SKM-1 (cell line): Measurements from ENCODE around the gene GLS.
A peak's percentile ranks its signal among the peaks of the same experiment; 100 is the strongest.
"Not testable (repeated sequence)": the region's sequence is repeated elsewhere in the genome, so short reads cannot be mapped to it uniquely, and the experiment has no call there.

Source experiments
- DNase-seq: peaks from one replicate; lab custom pipeline; 2025; ENCODE audit not compliant: unreplicated experiment; lab: John Stamatoyannopoulos, UW

The GLS gene

DNA sequence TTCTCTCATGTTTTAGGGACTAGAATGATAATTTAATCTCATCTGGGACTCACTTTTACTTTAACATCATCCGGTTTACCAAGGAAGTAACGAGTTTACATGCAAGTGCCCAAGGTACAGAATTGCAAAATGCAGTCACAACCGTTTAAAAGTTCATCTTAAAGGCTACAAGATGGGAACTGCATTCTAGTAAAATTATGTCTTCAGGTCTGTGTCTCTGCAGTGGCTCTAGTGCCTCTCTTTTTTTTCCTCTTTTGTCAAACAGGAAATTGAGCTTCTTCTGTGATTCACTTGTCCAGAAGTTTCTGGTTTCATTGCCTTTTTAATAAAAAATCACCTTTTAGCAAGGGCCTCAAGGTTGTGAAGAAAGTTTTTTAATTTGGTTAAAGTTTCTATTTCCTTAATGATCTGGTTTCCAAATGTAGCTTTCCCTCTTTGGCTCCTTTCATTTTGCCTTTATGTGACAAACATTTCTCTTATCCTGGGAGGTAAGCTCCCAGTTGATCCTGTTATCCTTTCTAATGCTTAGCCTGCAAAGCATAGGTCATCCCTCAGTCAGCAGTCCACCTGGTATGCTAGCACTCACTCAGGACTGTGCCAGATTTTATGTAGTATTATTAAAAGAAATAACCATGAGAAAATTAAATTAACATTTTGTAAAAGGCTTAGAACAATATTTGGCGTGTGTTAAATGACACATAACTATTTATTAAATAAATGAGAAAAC lies 2.4 kb downstream of the GLS start:
- peak; percentile 39 for DNase-seq

- DNase-seq, result not testable (repeated sequence)
Measured at GRCh38 chr2:190885844-190886243, 5.2 kb downstream of the GLS start.

DNA sequence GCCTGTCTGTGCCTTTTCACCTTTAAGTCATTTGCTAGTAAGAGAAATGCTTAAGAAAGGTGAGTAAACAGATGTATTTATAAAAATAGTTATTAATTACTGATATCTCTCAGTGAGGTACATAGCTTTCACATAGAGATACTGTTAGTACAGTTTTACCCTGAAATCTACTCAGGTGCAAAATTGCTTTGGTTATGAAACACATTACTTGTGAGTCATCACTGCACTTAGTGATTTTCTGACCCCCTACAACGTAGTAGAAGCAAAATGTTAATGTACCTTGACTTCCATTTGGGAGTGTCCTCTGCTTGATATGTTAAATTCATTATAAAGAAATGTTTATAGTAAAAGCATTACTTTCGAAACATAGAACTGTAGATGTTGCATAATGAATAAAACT lies 6.5 kb downstream of the GLS start:
- no peak for DNase-seq

DNA sequence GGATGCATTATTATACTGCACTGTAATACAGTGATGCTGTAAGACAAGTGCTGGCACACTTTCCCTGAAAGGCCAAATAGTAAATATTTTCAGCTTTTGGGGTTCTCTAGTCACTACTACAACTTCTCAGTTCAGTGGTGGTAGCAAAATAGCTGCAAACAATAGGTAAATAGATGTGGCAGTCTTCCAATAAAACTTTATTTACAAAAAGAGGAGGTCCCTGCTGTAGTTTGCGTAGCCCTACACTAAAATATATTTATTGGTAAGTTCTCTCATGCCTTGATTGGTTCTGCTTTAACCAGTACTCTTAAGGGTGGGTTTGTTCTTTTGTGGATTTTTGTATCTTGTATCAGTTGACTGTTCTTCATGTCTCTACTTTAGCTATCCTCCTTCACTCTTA lies 7.8 kb downstream of the GLS start:
- DNase-seq, result no peak

GRCh38 chr2:190889175-190889943 lies 8.7 kb downstream of the GLS start:
- DNase-seq, result no peak

DNA sequence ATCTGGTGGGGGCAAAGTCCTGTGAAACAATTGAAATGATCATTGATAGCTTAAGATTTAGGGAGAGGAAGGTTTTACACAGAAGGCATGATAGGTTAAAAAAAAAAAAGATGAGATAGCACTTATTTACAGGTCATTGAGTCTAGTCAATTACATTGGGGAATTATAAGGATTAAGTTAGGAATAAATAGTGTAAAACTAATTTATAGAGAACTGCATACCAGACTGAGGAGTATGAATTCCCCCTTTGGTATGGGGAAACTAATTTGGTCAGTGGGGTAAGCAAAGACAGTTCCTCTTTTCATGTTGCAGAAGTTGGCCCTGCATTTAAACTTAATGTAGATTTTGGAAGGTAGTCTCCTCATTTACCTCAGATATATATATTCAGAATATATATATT lies 10.8 kb downstream of the GLS start:
- peak; percentile 73 for DNase-seq

DNA sequence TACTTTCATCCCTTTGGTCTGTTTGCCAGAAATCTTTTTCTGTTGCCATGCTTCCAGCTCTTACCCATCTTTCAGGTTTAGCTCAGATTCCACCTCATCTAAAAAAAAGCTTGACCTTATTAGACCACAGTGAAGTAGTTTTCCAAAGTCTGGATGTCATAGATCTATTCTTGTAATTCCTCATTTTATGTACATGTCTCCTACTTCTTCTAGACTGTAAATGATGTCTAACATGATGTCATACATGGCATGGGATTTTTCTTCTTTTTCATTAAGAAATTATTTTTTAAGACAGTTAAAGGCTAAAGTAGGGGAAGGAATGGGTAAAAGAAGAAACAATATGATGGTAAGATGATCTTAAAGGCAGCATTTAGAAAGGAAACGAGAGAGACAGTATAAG lies 11.3 kb downstream of the GLS start:
- no peak for DNase-seq

DNA sequence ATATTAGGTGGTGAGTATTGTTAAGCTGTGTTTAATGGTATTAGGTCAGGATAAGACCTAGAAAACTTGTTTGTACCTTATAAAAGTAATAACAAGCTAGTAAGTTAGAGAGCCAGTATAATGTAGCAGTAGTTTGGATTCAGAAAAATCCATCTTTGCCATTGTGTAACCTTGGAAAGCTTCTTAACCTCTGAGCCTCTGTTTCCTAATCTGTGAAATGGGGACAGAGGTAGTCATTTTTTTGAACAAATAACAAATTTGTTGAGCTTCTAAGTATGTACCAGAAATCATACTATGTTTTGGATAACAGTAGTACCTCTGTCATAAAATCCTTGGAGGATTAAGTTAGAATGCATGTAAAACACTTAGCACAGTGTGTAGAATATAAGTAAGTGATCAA lies 12.5 kb downstream of the GLS start:
- DNase-seq, result no peak

DNA sequence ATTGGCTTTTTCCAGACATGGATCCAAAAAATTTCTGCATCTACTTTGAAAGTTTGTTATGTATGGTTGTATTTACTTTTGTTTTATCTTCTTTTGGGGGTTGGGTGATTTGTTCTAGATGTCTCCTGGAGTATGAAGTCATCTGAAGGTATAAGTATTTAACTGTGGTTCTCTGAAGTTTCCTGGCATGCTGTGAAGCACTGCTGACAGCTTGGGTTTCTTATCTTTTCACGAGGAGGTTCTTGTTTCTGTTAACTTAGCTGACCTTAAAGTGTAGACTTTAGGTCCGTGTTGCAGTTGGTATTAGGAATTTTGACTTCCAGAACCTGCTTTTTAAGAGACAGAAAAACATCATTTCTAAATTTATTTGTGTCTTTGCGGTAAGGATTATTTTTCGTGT lies 15.9 kb downstream of the GLS start:
- no peak for DNase-seq

- DNase-seq, result no peak
Measured at GRCh38 chr2:190903693-190904450, 23.3 kb downstream of the GLS start.

DNA sequence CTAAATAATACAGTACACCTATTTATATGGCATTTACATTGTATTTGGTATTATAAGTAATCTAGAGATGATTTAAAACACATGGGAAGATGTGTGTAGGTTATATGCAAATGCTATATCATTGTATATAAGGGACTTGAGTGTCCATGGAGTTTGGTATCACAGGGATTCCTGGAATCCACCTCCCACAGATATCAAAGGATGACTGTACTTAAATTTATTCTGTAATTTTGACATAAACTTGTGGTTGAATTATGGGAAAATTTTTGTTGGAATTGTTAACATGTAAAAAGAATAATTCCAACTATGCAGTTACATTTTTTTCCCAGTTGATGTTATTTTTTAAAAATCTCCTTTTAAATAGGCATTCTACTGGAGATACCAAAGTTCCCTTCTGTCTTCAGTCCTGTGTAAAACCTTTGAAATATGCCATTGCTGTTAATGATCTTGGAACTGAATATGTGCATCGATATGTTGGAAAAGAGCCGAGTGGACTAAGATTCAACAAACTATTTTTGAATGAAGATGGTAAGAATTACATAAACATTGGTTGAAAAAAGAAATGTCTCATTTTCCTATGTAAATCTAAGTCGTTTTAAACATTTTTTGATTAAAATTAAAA lies 24.1 kb downstream of the GLS start:
- no peak for DNase-seq

DNA sequence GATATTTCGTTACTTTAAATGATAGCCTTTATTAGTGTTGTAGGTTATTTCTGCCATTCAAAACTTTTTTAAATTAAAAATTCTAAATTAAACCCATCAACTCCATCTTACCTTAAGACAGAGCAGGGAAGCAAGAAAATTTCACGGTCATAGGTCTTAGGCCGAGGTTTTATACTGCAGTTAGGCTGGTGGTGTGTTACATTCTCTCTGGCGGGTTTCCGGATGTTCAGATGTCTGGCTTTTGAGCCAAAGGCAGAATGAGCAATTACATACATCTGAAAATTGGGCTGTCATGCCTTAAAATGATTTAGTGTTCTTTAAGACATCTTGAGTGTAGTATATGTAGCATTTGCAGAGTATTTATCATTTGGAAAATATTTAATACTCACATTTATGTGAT lies 27.9 kb downstream of the GLS start:
- no peak for DNase-seq

DNA sequence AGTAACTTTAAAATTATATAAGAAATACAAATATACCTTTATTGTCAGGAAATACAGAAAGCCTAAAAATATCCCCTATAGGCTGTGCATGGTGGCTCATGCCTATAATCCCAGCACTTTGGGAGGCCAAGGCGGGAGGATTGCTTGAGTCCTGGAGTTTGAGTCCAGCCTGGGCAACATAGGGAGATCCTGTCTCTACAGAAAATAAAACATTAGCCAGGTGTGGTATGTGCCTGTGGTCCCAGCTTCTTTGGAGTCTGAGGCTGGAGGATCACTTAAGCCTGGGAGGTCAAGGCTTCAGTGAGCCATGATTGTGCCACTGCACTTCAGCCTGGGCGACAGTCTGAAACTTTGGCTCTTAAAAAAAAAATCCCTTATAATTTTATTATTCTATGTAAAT lies 29.1 kb downstream of the GLS start:
- no peak for DNase-seq

- DNase-seq, result no peak
Measured at GRCh38 chr2:190910341-190911136, 29.9 kb downstream of the GLS start.

DNA sequence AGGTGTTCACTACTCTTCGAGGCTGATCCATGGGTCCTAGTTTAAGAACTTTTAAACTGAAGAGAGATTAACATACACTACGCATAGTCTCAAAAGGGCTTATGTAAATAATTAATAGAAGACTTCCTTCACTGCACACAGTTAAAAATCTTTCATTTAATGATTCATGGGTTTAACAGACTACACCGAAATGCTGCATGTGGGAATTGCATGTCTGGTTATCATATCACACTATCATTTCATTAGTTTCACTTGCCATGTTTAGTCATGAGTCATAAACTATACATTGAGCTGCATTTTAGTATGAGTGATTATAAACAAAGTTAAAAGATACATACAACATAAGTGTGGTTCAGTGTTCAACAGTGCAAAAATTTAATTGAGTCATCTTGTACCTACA lies 31.2 kb downstream of the GLS start:
- DNase-seq, result no peak

- no peak for DNase-seq
Measured at GRCh38 chr2:190912726-190913125, 32.1 kb downstream of the GLS start.

DNA sequence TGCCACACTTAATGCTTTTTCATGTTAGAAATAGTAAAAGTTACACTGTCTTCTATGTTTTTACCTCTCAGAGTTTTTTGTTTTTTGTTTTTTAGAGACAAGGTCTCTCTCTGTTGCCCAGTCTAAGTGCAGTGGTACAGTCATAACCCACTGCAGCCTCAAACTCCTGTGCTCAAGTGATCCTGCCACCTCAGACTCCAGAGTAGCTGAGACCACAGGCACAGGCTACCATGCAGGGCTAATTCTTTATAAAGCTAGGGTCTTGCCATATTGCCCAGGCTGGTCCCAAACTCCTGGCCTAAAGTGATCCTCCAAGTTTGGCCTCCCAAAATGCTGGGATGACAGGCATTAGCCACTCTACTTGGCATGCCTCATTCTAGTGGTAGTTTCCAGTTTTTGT lies 33.1 kb downstream of the GLS start:
- DNase-seq, result no peak

GRCh38 chr2:190916829-190917228 lies 36.2 kb downstream of the GLS start:
- DNase-seq, result no peak

DNA sequence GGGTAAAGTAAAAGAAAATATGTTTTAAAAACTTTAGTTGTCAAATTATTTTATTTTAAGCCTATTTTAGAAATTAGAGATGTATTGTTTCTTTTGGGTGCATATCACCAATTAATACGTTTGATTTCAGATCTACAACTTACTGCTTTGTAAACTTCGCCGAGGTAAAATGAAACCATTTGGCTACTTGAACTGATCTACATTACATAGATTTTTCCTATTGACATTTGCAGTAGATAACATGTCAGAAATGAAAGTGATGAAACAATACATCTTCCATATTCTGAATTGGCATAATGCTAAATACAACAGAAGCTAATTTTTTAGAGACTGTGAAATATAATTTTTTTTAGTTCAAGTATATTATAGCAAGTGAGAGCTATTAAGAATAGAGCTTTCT lies 39.5 kb downstream of the GLS start:
- no peak for DNase-seq

GRCh38 chr2:190922376-190922775 lies 41.8 kb downstream of the GLS start:
- no peak for DNase-seq

DNA sequence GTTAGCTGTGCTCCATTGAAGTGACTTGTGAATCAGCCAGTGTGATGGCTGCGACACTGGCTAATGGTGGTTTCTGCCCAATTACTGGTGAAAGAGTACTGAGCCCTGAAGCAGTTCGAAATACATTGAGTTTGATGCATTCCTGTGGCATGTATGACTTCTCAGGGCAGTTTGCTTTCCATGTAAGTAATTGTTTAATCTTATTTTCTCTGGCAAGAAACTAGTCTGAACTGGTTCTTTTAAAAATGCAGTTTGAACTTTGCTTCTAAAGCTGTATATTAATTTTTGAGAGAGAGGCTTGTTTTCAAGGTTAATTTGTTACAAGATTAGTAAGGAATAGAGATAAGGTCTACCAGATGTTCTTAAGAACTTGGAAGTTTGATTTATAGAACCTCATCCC lies 46.7 kb downstream of the GLS start:
- DNase-seq, result no peak
